ENCODE measurements around the gene C2orf72. TPM values are rescaled to one million over a fixed set of nuclear protein-coding genes. Genes with fewer than 3 reads are reported as not detected.

C2orf72 gene
- total and polyA plus RNA-seq, 2 of the 4 experiments (the other 2 are of a cell fraction), result 0.09 to 0.18 TPM

GRCh38 chr2:230990131-230990898, 47.0 kb upstream of the C2orf72 start:
- no TSS peak for BruUV-seq (replicated peaks)

More at GRCh38 chr2:230990131-230990898, 47.0 kb upstream of the C2orf72 start:
- Histone ChIP-seq H4K8ac (ENCODE audit: low read depth in 2 of 2, low read length in 2 of 2) (no peak overlapping the region), H2BK5ac (ENCODE audit: low read depth, low read length, poor library complexity, severe bottlenecking) (no peak overlapping the region), H3K79me1 (ENCODE audit: low read depth in 1 of 2, low read length in 2 of 2) (no peaks in the 10 kb centered on the region), H3K23ac (ENCODE audit: low read depth, low read length) (no peak overlapping the region), H3K4me1 (ENCODE audit: control insufficient read depth, insufficient read depth, low read length) (no peaks in the 10 kb centered on the region), H2BK120ac (ENCODE audit: low read depth, low read length) (no peak overlapping the region), H2AK5ac (ENCODE audit: low read depth, low read length) (no peak overlapping the region), H3K14ac (replicated peaks; ENCODE audit: low read depth, low read length) (no peak overlapping the region), H3K4me2 (ENCODE audit: low read depth, low read length) (no peak overlapping the region), H3K27me3 (ENCODE audit: control insufficient read depth, insufficient read depth, low read length) (peaks cover 34% of the 10 kb centered on the region), H2BK20ac (ENCODE audit: low read depth, low read length) (no peak overlapping the region), H2AK9ac (replicated peaks; ENCODE audit: low read depth, low read length, poor library complexity) (no peak overlapping the region), H3K4me3 (ENCODE audit: insufficient read depth, low read depth, low read length) (no peak overlapping the region), H2BK15ac (ENCODE audit: low read depth, low read length) (no peak overlapping the region), H2AFZ (replicated peaks; ENCODE audit: low read length, poor library complexity) (no peak overlapping the region), H3K4ac (ENCODE audit: low read depth, low read length) (no peak overlapping the region), H3K18ac (ENCODE audit: low read depth, low read length) (no peak overlapping the region), H3K56ac (ENCODE audit: extremely low read depth, insufficient read depth, low read length) (no peak overlapping the region), H3K27ac (ENCODE audit: insufficient read depth, low read length) (no peak overlapping the region), H3K36me3 (ENCODE audit: control insufficient read depth, insufficient read depth, low read length) (no peaks in the 10 kb centered on the region), H3K9ac (ENCODE audit: low read depth, low read length) (no peak overlapping the region), H3K9me3 (ENCODE audit: control insufficient read depth, insufficient read depth, low read length) (no peaks in the 10 kb centered on the region), H4K20me1 (ENCODE audit: insufficient read depth, low read length) (no peaks in the 10 kb centered on the region), H3K9me1 (ENCODE audit: insufficient read depth, low read length) (no peaks in the 10 kb centered on the region), H4K5ac (ENCODE audit: low read depth, low read length) (no peak overlapping the region), H4K91ac (ENCODE audit: insufficient read depth, low read depth, low read length) (no peak overlapping the region)
- ATAC-seq (ENCODE audit: low read depth) (no peak), DNase-seq (no peak)
- intact Hi-C loops (cut with micrococcal nuclease) (no loop called here), in situ Hi-C loops (cut with MboI; ENCODE audit: low sequenced_read_pairs) (no loop called here), dilution Hi-C loops (cut with HindIII; ENCODE audit: low sequenced_read_pairs, unreplicated experiment) (no loop called here)
- ChIA-PET POLR2A (ENCODE audit: unreplicated experiment) (no interaction called here), CTCF (no interaction called here)
- no peak for TF ChIP-seq CEBPB (IDR thresholded peaks at IDR 0.05; ENCODE audit: low read depth, low read length)
- WGBS, 2 experiments (ENCODE audit: extremely low coverage in 2 of 2, insufficient read length in 1 of 2), result 32% methylated on average over 40 of the region's 70 CpGs; no CpG with 5 or more reads in 1 of the 2 experiments

All from IMR-90 (cell line).